Measurements from ENCODE around the gene TOP1.

TOP1 gene

GRCh38 chr20:41148942-41149341 lies 120.3 kb downstream of the TOP1 start:
- no peak for DNase-seq

DNA sequence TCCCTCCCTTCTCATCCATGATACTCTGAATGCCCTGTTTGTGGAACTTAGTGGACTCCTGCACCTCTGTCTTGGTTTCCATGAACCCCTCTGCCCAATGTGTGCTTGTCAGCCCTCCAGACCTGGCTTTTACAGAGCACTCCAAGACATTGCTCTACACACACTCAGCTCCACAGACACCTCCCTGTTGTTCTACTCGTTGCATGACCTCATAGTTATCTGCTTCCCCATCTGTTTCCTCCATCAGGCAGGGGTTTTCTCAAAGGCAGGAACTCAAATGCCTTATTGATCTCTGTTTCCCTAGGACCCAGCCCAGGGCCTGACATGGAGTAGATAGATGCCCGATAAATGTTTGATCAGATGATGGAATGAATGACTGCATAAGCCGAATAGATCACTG lies 122.0 kb downstream of the TOP1 start:
- DNase-seq: no peak

DNA sequence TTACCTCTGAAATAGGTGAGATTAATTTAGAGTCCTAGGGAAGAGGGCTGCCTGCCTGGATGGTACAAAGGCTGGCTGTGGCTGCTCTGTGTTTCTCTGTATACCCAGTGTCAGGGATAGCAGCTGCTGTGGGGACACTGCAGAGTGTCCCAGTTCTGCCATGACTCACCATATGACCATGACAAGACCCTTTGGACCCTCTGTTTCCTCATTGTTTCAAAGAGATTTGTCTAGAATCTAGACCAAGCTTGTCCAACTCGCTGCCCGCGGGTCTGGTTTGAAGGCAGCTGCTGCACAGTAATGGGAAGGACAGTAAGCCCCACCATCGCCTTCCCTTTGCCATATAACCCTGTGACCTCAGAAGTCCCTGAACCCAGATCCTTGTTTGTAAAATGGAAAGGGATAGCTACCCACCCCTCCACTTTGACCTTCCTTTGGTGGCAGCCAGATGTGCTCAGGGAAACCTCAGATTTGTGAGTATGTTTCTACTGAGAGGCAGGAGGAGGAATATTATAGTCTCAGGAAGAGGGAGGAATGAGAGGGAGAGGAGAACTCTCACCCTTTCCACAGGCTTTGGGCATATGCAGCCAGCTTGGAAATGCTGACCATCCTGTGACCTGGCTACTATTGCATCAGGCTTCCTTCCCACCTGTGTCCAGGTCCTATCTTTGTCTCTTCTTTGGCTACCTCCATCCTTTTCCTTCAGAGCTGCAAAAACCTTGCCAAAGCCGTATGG lies 122.7 kb downstream of the TOP1 start:
- DNase-seq: no peak

DNA sequence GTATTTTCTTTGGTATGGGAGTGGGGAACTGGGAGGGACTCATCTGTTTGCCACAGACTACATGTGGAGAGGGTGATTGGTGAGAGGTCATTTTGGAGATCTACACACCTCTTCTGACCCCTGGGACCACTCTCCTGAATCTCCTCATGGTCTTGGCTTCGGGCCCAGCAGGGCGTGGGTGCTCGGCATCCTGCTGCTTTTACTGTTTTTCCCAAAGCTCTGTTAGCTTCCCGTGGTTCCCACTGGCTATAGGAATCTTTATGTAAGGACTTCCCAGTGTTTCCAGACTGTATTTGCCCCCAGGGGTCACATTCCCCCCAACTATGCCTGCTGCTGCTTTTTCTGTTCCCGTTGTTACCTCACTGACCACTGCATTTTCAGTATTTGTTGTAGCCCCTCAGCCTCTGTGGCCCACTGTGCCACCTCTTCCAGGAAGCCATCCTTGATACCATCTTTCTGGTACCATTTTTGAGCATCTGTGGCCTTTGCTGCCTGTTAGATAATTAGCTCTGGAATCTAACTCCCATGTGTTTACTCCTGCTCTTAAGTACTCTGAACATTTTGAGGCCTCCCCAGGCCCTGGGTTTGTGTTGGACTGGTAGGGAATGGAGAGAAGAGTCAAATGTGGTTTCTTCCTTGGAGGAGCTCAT lies 123.6 kb downstream of the TOP1 start:
- no peak for DNase-seq

DNA sequence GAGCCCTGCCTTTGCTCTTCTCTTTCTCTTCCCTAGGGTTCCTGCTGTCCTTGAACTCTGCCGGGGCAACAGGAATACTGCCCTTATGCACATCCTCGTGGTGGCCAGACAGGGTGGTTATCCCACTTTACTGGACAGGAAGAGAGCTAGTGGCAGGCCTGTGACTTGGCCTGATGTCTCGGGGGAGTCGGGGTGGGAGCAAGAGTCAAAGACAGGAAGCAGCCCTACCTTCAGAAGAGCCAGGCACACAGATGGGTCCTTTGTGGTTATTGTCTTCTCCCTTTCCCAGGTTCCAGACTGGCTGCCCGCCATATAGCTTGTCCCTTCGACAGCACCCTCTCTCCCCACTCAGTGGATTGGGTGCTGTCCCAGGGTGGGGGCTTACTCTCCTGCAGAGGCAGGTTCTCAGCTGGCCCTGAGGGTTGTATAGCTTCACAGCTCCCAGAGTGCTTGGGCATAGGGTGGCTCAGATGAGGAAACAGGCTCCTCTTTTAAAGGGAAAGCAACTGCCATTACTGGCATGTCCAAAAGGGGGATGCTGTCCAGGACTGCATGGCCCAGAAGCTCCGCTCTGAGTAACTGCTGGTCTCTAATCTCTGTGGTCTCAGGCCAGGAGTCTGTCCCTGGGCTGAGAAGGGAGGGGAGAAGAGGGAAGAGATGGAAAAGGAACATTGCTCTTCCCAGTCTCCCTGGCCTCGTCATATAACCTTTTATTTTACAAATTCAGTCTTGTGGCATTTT lies 126.0 kb downstream of the TOP1 start:
- DNase-seq: no peak

GRCh38 chr20:41155261-41155660 lies 126.6 kb downstream of the TOP1 start:
- no peak for DNase-seq

DNA sequence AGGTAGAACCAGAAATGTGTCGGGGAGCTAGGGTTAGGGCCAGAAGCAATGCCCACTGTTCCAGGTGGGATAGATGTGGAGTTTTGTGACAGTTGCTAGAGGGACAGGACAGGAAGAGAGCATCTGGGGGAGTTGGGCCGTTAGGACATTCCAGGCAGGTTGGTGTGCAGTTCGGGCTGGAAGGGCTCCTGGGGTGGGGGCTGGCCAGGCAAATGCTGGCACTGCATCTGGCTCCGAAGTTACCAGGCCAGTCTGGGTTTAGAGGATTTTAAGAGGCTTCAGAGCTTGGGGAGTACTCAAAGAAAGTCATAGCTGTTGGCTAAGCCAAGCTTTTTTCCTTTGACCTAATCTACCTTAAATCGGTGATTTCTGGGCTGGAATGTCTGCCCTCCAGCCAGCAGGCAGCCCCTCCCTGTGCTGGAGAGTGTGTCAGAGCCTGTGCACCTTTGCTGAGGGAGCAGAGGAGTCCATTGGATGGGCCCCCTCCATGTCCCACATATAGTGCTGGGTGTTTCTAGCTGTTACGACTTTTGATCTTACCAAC lies 129.5 kb downstream of the TOP1 start:
- no peak for DNase-seq

DNA sequence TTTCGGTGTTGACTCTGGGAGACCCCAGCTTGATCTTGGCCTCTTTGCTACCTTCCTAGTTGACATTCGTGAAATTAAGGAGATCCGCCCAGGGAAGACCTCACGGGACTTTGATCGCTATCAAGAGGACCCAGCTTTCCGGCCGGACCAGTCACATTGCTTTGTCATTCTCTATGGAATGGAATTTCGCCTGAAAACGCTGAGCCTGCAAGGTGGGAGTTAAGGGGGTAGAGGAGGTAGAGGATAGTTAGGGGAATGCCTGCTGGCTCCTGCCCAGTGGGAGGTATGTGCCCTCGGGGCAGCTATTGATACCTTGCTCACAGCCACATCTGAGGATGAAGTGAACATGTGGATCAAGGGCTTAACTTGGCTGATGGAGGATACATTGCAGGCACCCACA lies 130.9 kb downstream of the TOP1 start:
- DNase-seq: no peak

GRCh38 chr20:41160686-41161085 lies 132.1 kb downstream of the TOP1 start:
- DNase-seq: no peak

- DNase-seq: no peak
Measured at GRCh38 chr20:41161886-41162285, 133.3 kb downstream of the TOP1 start.

- no peak for DNase-seq
Measured at GRCh38 chr20:41162396-41162795, 133.8 kb downstream of the TOP1 start.

GRCh38 chr20:41163821-41164220 lies 135.2 kb downstream of the TOP1 start:
- DNase-seq: no peak

DNA sequence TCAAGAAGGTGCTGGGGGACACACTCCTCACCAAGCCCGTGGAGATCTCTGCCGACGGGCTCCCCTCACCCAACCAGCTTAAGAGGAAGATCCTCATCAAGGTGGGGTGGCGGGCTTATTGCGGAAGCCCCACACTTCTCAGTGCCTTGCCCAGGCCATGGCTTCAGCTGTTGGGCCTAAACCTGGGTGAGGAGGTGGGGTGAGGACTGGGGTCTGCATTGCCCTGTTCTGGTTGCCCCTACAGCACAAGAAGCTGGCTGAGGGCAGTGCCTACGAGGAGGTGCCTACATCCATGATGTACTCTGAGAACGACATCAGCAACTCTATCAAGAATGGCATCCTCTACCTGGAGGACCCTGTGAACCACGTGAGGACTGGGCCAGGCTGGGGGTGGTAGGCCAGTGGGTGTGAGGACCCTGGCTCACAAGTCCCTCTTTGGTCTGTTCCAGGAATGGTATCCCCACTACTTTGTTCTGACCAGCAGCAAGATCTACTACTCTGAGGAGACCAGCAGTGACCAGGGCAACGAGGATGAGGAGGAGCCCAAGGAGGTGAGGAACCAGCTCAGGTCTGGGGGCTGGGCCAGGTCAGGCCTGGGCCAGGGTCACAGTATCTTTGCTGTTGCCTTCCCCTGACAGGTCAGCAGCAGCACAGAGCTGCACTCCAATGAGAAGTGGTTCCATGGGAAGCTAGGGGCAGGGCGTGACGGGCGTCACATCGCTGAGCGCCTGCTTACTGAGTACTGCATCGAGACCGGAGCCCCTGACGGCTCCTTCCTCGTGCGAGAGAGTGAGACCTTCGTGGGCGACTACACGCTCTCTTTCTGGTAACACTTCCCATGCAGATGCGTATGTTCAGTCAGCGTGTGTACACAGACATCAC lies 136.6 kb downstream of the TOP1 start:
- no peak for DNase-seq

DNA sequence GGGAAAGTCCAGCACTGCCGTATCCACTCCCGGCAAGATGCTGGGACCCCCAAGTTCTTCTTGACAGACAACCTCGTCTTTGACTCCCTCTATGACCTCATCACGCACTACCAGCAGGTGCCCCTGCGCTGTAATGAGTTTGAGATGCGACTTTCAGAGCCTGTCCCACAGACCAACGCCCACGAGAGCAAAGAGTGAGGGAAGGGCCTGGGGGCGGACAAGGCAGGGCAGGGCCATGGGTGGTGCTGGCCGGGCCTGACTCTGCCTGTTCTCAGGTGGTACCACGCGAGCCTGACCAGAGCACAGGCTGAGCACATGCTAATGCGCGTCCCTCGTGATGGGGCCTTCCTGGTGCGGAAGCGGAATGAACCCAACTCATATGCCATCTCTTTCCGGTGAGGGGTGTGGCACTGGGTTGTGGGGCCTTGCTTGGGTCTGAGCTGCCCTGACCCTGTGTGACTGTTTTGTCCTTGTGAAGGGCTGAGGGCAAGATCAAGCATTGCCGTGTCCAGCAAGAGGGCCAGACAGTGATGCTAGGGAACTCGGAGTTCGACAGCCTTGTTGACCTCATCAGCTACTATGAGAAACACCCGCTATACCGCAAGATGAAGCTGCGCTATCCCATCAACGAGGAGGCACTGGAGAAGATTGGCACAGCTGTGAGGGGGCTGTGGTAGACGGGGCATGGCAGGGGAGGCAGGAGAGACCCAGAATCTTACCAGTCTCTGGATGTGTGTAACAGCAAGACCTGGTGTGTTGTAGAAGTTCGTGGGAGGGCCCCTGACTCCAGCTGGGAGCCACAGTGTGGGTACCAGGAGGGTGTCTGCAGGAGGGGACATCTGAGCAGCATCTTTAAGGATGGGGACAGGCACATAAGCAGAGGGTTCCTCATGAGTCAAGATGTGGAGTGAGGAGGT lies 137.8 kb downstream of the TOP1 start:
- no peak for DNase-seq

DNA sequence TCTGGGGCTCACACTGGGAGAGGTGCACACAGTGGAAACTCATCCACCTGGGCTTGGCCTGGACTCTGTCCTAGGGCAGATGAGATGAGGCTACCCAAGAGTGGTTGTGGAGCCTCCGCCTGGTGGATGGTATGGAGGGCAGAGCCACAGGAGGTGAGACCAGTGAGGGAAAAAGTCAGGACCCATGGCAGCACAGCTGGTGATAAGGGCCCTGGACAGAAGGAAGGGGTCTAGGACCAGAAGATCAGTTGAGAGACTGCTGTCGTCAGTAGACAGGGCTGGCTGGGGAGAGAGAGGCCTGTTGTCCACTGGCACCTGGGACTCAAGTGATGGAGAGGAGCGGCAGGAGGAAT lies 138.5 kb downstream of the TOP1 start:
- no peak for DNase-seq

GRCh38 chr20:41167481-41168253 lies 139.0 kb downstream of the TOP1 start:
- no peak for DNase-seq

- DNase-seq: peak; percentile 26
Measured at GRCh38 chr20:41168281-41169161, 139.9 kb downstream of the TOP1 start.

DNA sequence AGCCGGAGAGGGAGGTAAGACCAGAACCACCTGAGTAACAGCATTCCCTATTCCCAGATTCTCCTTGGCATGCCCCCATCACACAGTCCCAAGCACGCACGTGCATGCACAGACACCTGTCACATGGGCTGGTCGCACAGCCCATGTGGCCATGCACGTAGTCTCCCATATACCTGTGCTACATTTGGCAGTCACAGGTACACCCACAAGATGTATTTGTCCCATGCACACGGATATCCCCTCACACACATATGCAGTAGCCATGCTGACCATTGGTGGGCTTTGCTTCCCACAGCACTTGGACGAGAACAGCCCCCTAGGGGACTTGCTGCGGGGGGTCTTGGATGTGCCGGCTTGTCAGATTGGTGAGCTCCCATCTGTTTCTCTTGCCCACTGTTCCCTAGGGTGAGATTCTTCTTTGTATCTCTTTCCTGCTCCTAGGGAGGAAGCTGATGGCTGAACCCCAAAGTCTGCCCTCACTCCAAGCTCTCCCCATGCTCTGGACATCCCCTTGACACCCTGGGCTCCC lies 140.6 kb downstream of the TOP1 start:
- peak; percentile 12 for DNase-seq

GRCh38 chr20:41169791-41170351 lies 141.2 kb downstream of the TOP1 start:
- peak; percentile 23 for DNase-seq
